GM23338 (cell line): ENCODE measurements around the gene FTH1.

Experiments
- EZH2 ChIP-seq: fragments of 200-600 bp; sonication (generic); IDR thresholded peaks from one replicate; pipeline ENCODE4 v1.8.0; 2017; ENCODE audit warnings: antibody characterized with exemption, mild to moderate bottlenecking, low read depth; ENCODE audit not compliant: unreplicated experiment
- JUNB ChIP-seq: IDR thresholded peaks from one replicate; pipeline ENCODE4 v1.6.1; 2016; ENCODE audit warnings: antibody characterized with exemption; ENCODE audit not compliant: unreplicated experiment
- NANOG ChIP-seq: IDR thresholded peaks from 2 replicates; pipeline ENCODE4 v1.6.1; 2016; ENCODE audit warnings: antibody characterized with exemption, borderline replicate concordance
- POLR2AphosphoS5 ChIP-seq: IDR thresholded peaks from 2 replicates; pipeline ENCODE4 v1.6.1; 2016; ENCODE audit warnings: antibody characterized with exemption, low read depth
- TF ChIP-seq, protein P1 (sequence below), 2 experiments: fragments of 200-600 bp in 1 of 2; sonication (generic) in 1 of 2; conservative IDR thresholded peaks; 2 replicates each; pipeline versions ENCODE4 v1.5.1 to v1.6.1; 2016 to 2017; ENCODE audit warnings: antibody characterized with exemption in 2 of 2, low read depth in 2 of 2, mild to moderate bottlenecking in 2 of 2, moderate library complexity in 1 of 2
- TF ChIP-seq, protein P2 (sequence below): IDR thresholded peaks from one replicate; pipeline ENCODE4 v1.6.1; 2018; ENCODE audit warnings: antibody characterized with exemption; ENCODE audit not compliant: unreplicated experiment
- TF ChIP-seq, protein P3 (sequence below): IDR thresholded peaks from 2 replicates; pipeline ENCODE4 v1.6.1; 2016; ENCODE audit warnings: antibody characterized with exemption

DNA sequence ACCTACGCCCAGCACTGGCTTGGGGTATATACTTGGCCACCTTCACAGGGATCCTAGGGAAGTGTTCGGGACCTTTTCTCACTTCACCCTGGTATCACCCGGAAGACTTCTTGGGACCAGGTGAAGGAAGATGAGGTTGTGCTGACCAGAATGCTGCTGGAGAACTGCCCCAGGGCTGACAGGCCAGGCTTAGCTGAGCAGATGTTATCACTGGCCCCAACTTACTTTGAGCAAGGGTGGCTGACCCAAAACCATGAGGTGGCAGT lies 4.5 kb downstream of the FTH1 start:
- TF ChIP-seq, protein P1, sequence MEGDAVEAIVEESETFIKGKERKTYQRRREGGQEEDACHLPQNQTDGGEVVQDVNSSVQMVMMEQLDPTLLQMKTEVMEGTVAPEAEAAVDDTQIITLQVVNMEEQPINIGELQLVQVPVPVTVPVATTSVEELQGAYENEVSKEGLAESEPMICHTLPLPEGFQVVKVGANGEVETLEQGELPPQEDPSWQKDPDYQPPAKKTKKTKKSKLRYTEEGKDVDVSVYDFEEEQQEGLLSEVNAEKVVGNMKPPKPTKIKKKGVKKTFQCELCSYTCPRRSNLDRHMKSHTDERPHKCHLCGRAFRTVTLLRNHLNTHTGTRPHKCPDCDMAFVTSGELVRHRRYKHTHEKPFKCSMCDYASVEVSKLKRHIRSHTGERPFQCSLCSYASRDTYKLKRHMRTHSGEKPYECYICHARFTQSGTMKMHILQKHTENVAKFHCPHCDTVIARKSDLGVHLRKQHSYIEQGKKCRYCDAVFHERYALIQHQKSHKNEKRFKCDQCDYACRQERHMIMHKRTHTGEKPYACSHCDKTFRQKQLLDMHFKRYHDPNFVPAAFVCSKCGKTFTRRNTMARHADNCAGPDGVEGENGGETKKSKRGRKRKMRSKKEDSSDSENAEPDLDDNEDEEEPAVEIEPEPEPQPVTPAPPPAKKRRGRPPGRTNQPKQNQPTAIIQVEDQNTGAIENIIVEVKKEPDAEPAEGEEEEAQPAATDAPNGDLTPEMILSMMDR (conservative IDR thresholded peaks at IDR 0.05; ENCODE audit: low read depth in 2 of 2) = no peak
- TF ChIP-seq EZH2 (no peak), NANOG (no peak), POLR2AphosphoS5 (no peak), JUNB (no peak)
- TF ChIP-seq, protein P2, sequence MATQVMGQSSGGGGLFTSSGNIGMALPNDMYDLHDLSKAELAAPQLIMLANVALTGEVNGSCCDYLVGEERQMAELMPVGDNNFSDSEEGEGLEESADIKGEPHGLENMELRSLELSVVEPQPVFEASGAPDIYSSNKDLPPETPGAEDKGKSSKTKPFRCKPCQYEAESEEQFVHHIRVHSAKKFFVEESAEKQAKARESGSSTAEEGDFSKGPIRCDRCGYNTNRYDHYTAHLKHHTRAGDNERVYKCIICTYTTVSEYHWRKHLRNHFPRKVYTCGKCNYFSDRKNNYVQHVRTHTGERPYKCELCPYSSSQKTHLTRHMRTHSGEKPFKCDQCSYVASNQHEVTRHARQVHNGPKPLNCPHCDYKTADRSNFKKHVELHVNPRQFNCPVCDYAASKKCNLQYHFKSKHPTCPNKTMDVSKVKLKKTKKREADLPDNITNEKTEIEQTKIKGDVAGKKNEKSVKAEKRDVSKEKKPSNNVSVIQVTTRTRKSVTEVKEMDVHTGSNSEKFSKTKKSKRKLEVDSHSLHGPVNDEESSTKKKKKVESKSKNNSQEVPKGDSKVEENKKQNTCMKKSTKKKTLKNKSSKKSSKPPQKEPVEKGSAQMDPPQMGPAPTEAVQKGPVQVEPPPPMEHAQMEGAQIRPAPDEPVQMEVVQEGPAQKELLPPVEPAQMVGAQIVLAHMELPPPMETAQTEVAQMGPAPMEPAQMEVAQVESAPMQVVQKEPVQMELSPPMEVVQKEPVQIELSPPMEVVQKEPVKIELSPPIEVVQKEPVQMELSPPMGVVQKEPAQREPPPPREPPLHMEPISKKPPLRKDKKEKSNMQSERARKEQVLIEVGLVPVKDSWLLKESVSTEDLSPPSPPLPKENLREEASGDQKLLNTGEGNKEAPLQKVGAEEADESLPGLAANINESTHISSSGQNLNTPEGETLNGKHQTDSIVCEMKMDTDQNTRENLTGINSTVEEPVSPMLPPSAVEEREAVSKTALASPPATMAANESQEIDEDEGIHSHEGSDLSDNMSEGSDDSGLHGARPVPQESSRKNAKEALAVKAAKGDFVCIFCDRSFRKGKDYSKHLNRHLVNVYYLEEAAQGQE = no peak
- TF ChIP-seq, protein P3, sequence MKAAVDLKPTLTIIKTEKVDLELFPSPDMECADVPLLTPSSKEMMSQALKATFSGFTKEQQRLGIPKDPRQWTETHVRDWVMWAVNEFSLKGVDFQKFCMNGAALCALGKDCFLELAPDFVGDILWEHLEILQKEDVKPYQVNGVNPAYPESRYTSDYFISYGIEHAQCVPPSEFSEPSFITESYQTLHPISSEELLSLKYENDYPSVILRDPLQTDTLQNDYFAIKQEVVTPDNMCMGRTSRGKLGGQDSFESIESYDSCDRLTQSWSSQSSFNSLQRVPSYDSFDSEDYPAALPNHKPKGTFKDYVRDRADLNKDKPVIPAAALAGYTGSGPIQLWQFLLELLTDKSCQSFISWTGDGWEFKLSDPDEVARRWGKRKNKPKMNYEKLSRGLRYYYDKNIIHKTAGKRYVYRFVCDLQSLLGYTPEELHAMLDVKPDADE = no peak
